ENCODE measurements around the gene STK25. TPM values are rescaled to one million over a fixed set of nuclear protein-coding genes. Genes with fewer than 3 reads are reported as not detected.

STK25 gene
- total RNA-seq, 2 donors from 2014 or later, result 87.8 to 144 TPM

- no peak overlapping the region for H3K9ac ChIP-seq (ENCODE audit: low read depth in 2 of 2, low read length in 2 of 2)
- no peaks in the 10 kb centered on the region for H3K4me1 ChIP-seq
- no peaks in the 10 kb centered on the region for H3K36me3 ChIP-seq
- H3K4me3 ChIP-seq, result no peak overlapping the region
- H3K9me3 ChIP-seq, result no peaks in the 10 kb centered on the region
- DNase-seq, result no peak
- intact Hi-C loops (cut with DNase I), result no loop called here
- no peak for TF ChIP-seq CTCF (IDR thresholded peaks at IDR 0.05)
- H3K27me3 ChIP-seq, result peaks cover 5% of the 10 kb centered on the region
- no peak overlapping the region for H3K27ac ChIP-seq
These were observed 27.7 kb upstream of the STK25 start for GRCh38 chr2:241535871-241536655.

- H3K27ac ChIP-seq, result no peak overlapping the region
- no peak overlapping the region for H3K4me3 ChIP-seq
- H3K9me3 ChIP-seq, result no peaks in the 10 kb centered on the region
- intact Hi-C loops (cut with DNase I), result no loop called here
- H3K27me3 ChIP-seq, result no peaks in the 10 kb centered on the region
- H3K4me1 ChIP-seq, result no peaks in the 10 kb centered on the region
- no peak for TF ChIP-seq CTCF (IDR thresholded peaks at IDR 0.05)
- no peak overlapping the region for H3K9ac ChIP-seq (ENCODE audit: low read depth in 2 of 2, low read length in 2 of 2)
- no peaks in the 10 kb centered on the region for H3K36me3 ChIP-seq
- DNase-seq, result no peak
These were observed 26.5 kb upstream of the STK25 start for GRCh38 chr2:241534701-241535375.

GRCh38 chr2:241534293-241534692, 25.9 kb upstream of the STK25 start:
- intact Hi-C loops (cut with DNase I), result no loop called here
- TF ChIP-seq CTCF (IDR thresholded peaks at IDR 0.05), result no peak
- Histone ChIP-seq H3K4me1 (no peaks in the 10 kb centered on the region), H3K27me3 (no peaks in the 10 kb centered on the region), H3K27ac (no peak overlapping the region), H3K9me3 (no peaks in the 10 kb centered on the region), H3K9ac (ENCODE audit: low read depth in 2 of 2, low read length in 2 of 2) (no peak overlapping the region), H3K4me3 (no peak overlapping the region), H3K36me3 (no peaks in the 10 kb centered on the region)
- no peak for DNase-seq

GRCh38 chr2:241532733-241533601, 24.6 kb upstream of the STK25 start:
- no peak for TF ChIP-seq CTCF (IDR thresholded peaks at IDR 0.05)
- H3K9ac ChIP-seq (ENCODE audit: low read depth in 2 of 2, low read length in 2 of 2), result no peak overlapping the region
- DNase-seq, result no peak

GRCh38 chr2:241532168-241532567, 23.8 kb upstream of the STK25 start:
- intact Hi-C loops (cut with DNase I), result no loop called here
- H3K27ac ChIP-seq, result no peak overlapping the region
- H3K4me3 ChIP-seq, result no peak overlapping the region
- no peak for DNase-seq
- no peaks in the 10 kb centered on the region for H3K27me3 ChIP-seq
- no peaks in the 10 kb centered on the region for H3K36me3 ChIP-seq
- H3K4me1 ChIP-seq, result no peaks in the 10 kb centered on the region
- TF ChIP-seq CTCF (IDR thresholded peaks at IDR 0.05), result no peak
- no peak overlapping the region for H3K9ac ChIP-seq (ENCODE audit: low read depth in 2 of 2, low read length in 2 of 2)
- no peaks in the 10 kb centered on the region for H3K9me3 ChIP-seq

More at GRCh38 chr2:241532733-241533601, 24.6 kb upstream of the STK25 start:
- Histone ChIP-seq H3K4me3 (no peak overlapping the region), H3K36me3 (no peaks in the 10 kb centered on the region), H3K27ac (no peak overlapping the region), H3K27me3 (no peaks in the 10 kb centered on the region), H3K4me1 (no peaks in the 10 kb centered on the region), H3K9me3 (no peaks in the 10 kb centered on the region)
- intact Hi-C loops (cut with DNase I), result no loop called here

Data from colonic mucosa (tissue), 4 donors.